Testis (tissue), 2 donors: Measurements from ENCODE around the gene LAIR1.
"Not testable (repeated sequence)": the region's sequence is repeated elsewhere in the genome, so short reads cannot be mapped to it uniquely, and the experiment has no call there.

Experiments used
- POLR2A ChIP-seq: fragments of 450-650 bp; IDR thresholded peaks from one replicate; pipeline ENCODE4 v1.6.1; 2017; ENCODE audit warnings: antibody characterized with exemption, mild to moderate bottlenecking, moderate library complexity
- TF ChIP-seq, protein P1 (sequence below), 3 experiments: fragments of 450-650 bp in 2 of 3; fragments of 200-600 bp in 1 of 3; sonication (generic) in 1 of 3; IDR thresholded peaks; one replicate each; pipeline ENCODE4 v1.5.1; 2016 to 2019; ENCODE audit warnings: antibody characterized with exemption in 3 of 3, mild to moderate bottlenecking in 2 of 3, moderate library complexity in 1 of 3

- TF ChIP-seq, protein P1, sequence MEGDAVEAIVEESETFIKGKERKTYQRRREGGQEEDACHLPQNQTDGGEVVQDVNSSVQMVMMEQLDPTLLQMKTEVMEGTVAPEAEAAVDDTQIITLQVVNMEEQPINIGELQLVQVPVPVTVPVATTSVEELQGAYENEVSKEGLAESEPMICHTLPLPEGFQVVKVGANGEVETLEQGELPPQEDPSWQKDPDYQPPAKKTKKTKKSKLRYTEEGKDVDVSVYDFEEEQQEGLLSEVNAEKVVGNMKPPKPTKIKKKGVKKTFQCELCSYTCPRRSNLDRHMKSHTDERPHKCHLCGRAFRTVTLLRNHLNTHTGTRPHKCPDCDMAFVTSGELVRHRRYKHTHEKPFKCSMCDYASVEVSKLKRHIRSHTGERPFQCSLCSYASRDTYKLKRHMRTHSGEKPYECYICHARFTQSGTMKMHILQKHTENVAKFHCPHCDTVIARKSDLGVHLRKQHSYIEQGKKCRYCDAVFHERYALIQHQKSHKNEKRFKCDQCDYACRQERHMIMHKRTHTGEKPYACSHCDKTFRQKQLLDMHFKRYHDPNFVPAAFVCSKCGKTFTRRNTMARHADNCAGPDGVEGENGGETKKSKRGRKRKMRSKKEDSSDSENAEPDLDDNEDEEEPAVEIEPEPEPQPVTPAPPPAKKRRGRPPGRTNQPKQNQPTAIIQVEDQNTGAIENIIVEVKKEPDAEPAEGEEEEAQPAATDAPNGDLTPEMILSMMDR (IDR thresholded peaks at IDR 0.05), result not testable (repeated sequence)
- TF ChIP-seq POLR2A, result not testable (repeated sequence)
Observed at GRCh38 chr19:54359149-54359820, 5.4 kb downstream of the LAIR1 start.
